GM12874 (cell line): ENCODE data around the gene AKR1C8.

Experiments
- CTCF ChIP-seq: IDR thresholded peaks from 2 replicates; pipeline ENCODE4 v1.5.1; 2011; ENCODE audit warnings: low read depth, mild to moderate bottlenecking, control low read depth, low read length, moderate library complexity; ENCODE audit not compliant: insufficient read depth

The AKR1C8 gene

GRCh38 chr10:5108658-5109416 lies 76.1 kb downstream of the AKR1C8 start:
- no peak for TF ChIP-seq CTCF

- no peak for TF ChIP-seq CTCF
Observed at GRCh38 chr10:5107860-5108526, 77.0 kb downstream of the AKR1C8 start.

- TF ChIP-seq CTCF = no peak
Observed at GRCh38 chr10:5106553-5106952, 78.4 kb downstream of the AKR1C8 start.

GRCh38 chr10:5105626-5106025 lies 79.3 kb downstream of the AKR1C8 start:
- TF ChIP-seq CTCF = no peak
